Mammary epithelial cell (primary cell): ENCODE measurements around the gene HES5.

Experiments
- CTCF ChIP-seq, 2 donors: IDR thresholded peaks in 1 of 2; conservative IDR thresholded peaks in 1 of 2; 2 replicates each; pipeline ENCODE4 v1.5.1; 2011 to 2012; ENCODE audit warnings: inconsistent platforms in 2 of 2, low read length in 2 of 2, mild to moderate bottlenecking in 2 of 2, control low read depth in 1 of 2, low read depth in 1 of 2; ENCODE audit not compliant: insufficient read depth in 1 of 2; ENCODE audit errors: extremely low read depth in 1 of 2
- EZH2 ChIP-seq: IDR thresholded peaks from 2 replicates; pipeline ENCODE4 v1.6.1; 2012; ENCODE audit warnings: low read length, inconsistent platforms, borderline replicate concordance

- TF ChIP-seq CTCF (conservative IDR thresholded peaks at IDR 0.05 in 1 of 2, IDR thresholded peaks at IDR 0.05 in 1 of 2; ENCODE audit: extremely low read depth in 1 of 2, insufficient read depth in 1 of 2, low read depth in 1 of 2, low read length in 2 of 2), result no peak
- TF ChIP-seq EZH2, result no peak
These were observed 16.0 kb downstream of the HES5 start for GRCh38 chr1:2513939-2514652.
